GM12874 (cell line): ENCODE data around the gene PLEK2.

Experiments
- TF ChIP-seq, protein P1 (sequence below): IDR thresholded peaks from 2 replicates; pipeline ENCODE4 v1.5.1; 2011; ENCODE audit warnings: low read depth, mild to moderate bottlenecking, control low read depth, low read length, moderate library complexity; ENCODE audit not compliant: insufficient read depth

The PLEK2 gene

DNA sequence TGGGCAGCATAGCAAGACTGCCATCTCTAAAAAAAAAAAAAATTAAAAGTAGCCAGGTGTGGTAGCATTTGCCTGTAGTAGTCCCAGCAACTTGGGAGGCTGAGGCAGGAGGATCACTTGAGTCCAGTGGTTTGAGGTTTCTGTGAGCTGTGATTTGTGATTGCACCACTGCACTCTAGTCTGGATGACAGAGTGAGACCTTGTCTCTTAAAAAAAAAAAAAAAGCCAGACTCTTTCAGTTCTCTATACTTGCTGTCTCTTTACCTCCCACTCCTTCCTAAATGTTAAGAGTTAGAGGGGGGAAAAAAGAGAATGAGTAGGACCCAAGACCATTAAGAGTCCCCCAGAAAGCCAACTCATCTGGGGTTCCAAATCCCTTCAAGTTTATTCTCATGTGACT, 34.0 kb downstream of the PLEK2 start:
- TF ChIP-seq, protein P1, sequence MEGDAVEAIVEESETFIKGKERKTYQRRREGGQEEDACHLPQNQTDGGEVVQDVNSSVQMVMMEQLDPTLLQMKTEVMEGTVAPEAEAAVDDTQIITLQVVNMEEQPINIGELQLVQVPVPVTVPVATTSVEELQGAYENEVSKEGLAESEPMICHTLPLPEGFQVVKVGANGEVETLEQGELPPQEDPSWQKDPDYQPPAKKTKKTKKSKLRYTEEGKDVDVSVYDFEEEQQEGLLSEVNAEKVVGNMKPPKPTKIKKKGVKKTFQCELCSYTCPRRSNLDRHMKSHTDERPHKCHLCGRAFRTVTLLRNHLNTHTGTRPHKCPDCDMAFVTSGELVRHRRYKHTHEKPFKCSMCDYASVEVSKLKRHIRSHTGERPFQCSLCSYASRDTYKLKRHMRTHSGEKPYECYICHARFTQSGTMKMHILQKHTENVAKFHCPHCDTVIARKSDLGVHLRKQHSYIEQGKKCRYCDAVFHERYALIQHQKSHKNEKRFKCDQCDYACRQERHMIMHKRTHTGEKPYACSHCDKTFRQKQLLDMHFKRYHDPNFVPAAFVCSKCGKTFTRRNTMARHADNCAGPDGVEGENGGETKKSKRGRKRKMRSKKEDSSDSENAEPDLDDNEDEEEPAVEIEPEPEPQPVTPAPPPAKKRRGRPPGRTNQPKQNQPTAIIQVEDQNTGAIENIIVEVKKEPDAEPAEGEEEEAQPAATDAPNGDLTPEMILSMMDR, result no peak

DNA sequence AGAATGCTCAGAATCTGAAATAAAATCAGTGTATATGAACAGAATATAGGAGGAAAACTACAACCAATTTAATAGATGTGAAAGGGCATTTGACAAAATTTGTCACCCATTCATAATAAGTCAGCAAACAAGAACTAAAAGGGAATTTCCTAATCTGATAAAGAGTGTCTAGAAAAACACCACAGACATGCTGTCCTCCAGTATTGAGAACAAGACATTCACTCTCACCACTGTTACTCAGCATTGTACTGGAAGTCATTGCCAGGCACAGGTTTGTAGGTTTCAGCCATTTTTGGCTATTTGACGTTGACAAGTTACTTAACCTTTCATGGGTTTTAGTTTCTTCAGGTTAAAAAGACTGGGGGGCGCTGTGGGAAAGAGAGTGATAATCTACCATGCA, 38.6 kb downstream of the PLEK2 start:
- TF ChIP-seq, protein P1, result no peak

DNA sequence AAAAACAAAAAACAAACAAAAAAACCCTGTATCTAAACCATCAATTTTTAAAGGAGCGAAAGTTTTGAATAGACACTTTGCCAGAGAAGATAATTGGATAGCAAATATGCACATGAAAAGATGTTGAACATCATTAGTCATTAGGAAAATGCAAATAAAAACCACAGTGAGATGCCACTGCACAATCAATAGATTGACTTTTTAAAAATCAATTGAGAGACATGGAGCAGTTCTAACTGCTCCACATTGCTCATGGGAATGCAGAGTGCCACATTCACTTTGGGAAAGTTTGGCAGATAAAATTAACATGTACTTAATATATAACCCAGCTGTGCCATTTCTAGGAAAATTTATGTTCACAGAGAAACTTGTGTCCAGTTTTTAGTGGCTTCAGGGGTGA, 39.1 kb downstream of the PLEK2 start:
- TF ChIP-seq, protein P1, result no peak

DNA sequence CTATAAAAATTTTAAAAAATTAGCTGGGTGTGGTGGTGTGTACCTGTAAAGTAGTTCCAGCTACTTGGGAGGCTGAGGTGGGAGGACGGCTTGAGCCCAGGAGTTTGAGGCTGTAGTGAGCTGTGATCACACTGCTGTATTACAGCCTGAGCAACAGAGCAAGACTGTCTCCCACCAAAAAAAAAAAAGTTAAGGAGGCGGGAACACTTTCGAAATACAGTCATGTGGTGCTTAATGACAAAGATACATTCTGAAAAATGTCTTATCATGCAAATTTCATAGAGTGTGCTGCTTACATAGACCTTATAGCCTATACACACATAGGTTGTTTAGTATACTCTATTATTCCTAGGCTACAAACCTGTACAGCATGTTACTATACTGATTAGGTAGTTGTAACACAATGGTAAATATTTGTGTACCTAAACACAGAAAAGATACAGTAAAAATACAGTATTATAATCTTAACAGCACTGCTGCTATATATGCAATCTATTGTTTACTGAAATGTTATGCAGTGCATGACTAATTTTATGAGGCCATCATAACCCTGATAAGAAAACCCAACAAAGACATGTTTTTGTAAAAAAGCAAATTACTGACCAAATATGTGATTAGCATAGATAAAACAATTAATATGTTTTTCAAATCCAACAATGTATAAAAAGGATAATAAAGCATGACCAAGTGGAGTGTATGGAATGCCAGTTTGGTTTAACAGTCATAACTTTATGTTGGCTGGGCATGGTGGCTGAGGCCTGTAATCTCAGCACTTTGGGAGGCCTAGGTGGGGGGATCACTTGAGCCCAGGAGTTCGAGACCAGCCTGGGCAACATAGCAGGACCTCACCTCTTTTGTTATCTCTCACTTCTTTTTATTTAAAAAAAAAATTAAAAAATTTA, 40.5 kb downstream of the PLEK2 start:
- TF ChIP-seq, protein P1, result no peak

DNA sequence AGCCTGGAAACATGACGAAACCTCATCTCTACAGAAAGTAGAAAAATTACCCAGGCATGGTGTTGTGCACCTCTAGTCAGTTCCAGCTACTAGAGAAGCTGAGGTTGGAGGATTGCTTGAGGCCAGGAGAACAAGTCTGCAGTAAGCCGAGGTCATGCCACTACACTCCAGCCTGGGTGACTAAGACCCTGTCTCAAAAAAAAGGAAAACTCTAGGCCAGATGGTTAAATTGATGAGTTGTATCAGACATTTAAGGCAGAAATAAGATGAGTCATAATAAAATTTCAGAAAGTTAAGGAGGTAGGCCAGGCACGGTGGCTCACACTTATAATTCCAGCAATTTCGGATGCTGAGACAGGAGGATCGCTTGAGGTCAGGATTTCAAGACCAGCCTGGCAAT, 41.1 kb downstream of the PLEK2 start:
- TF ChIP-seq, protein P1, result no peak

DNA sequence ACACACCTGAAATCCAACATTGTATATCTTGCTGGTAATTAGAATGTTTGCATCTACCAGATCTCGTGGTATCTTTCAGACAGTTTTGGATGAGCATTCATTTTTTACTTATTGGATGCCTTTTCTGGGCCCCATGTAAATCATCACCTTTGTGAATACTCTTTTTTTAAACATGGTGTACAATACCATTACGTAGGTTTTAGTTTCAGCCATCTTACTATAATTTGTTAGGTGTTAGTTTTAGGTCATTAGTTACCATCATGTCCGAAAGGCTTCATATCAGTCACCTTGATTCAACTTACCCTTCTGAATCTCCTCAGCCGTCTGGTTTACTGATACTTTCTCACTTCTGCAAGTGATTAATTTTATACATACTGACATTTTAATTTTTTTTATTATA, 46.5 kb downstream of the PLEK2 start:
- TF ChIP-seq, protein P1, result no peak

DNA sequence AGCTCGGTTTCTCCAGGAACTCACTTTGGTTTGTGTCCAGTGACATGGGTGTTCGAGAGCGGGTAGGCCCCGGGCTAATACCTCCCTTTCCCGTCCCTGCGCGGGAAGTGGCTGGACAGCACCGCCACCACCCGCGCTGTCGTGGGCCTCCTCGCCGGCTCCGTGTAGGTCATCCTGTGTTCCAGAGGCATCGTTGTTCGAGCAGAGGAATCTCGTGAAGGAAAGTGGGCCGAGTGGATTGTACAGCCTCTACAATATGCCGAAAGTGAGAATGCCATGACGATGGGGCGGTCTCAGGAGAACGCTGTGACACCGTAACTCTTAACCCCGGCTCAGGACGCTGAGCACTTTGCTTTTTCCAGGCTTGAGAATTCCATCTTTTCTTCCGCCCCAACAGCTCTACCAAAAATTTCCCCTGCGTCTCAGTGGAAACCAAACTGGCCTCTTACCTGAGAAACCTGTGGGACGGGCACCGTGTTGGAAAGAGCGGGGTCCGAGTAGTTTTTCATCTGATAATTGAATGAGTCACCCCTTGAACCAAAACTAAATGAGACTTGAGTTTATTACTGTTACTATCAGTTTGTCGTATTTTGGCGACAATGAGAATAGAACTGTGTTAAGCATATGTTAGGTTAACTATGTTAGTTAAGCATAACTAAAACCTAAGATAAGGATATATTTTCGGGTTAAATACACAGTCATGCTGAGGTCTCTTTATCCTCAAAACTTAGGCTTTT, 51.3 kb downstream of the PLEK2 start:
- TF ChIP-seq, protein P1, result no peak
